K562 (cell line): Measurements from ENCODE around the gene SLC33A1. TPM values are rescaled to one million over a fixed set of nuclear protein-coding genes. Genes with fewer than 3 reads are reported as not detected.

ENCODE experiments used
- ATAC-seq: fragments of 200-7000 bp; cut with Tn5 transposase; 3 replicates; pipeline ENCODE4 v1.9.1; 2020; ENCODE audit warnings: moderate library complexity
- BruUV-seq: library from RNA; stranded (reverse); fragments of 400-500 nt; replicated peaks from 2 replicates; lab custom pipeline; 2021; lab: Mats Ljungman, UMichigan
- CTCF ChIA-PET: fragments of 300-600 bp; formaldehyde crosslinking; extraction: SDS; loops from one replicate; lab custom pipeline; 2021; ENCODE audit warnings: low intra/inter-chr PET ratio; lab: Yijun Ruan, JAX
- POLR2A ChIA-PET: fragments of 300-600, 350-650 bp; sonication (Branson Sonifier 250); formaldehyde crosslinking; extraction: SDS; loops from one replicate; lab custom pipeline; 2021; ENCODE audit warnings: antibody characterized with exemption, inconsistent platforms; lab: Yijun Ruan, JAX
- DNase-seq, 4 experiments: peaks; one replicate each; pipeline versions ENCODE4 v3.0.0 to v3.0.0-alpha.2; 2011 to 2018; ENCODE audit warnings: low spot score in 3 of 4, mixed read lengths in 3 of 4; ENCODE audit errors: extremely low read depth in 1 of 4
- FAIRE-seq: peaks from 2 replicates; lab custom pipeline; 2011; peaks lifted over from hg19 to GRCh38; lab: Jason Lieb, UNC
- H2AFZ ChIP-seq: 2 replicates; pipeline ENCODE4 v1.6.0; 2011; ENCODE audit warnings: low read depth, low read length, control low read depth, inconsistent platforms
- H3K27ac ChIP-seq: fragments of 200-600 bp; 3 replicates; pipeline ENCODE4 v1.8.0; 2011; ENCODE audit warnings: low read depth, mild to moderate bottlenecking, control low read depth, inconsistent platforms, low read length, moderate library complexity, mixed read lengths; ENCODE audit errors: extremely low read depth
- H3K27me3 ChIP-seq, 2 experiments: fragments of 300-600 bp in 1 of 2; 2 replicates in 1 of 2; 3 replicates in 1 of 2; pipeline versions ENCODE4 v1.6.0 to v1.8.0; 2011; ENCODE audit warnings: inconsistent platforms in 2 of 2, low read length in 2 of 2, mild to moderate bottlenecking in 1 of 2, mixed read lengths in 1 of 2, moderate library complexity in 1 of 2; ENCODE audit not compliant: control insufficient read depth in 2 of 2, insufficient read depth in 2 of 2
- H3K36me3 ChIP-seq: fragments of 300-600 bp; 3 replicates; pipeline ENCODE4 v1.8.0; 2011; ENCODE audit warnings: mild to moderate bottlenecking, low read length, inconsistent platforms; ENCODE audit not compliant: control insufficient read depth, insufficient read depth
- H3K4me1 ChIP-seq, 2 experiments: fragments of 200-600 bp in 1 of 2; replicated peaks in 1 of 2; 2 replicates in 1 of 2; 3 replicates in 1 of 2; pipeline versions ENCODE4 v1.5.1 to v1.8.0; 2011; ENCODE audit warnings: inconsistent platforms in 2 of 2, low read length in 2 of 2, mild to moderate bottlenecking in 1 of 2, mixed read lengths in 1 of 2, moderate library complexity in 1 of 2; ENCODE audit not compliant: control insufficient read depth in 2 of 2, insufficient read depth in 2 of 2
- H3K4me2 ChIP-seq: 2 replicates; pipeline ENCODE4 v1.6.1; 2011; ENCODE audit warnings: low read length, control low read depth, inconsistent platforms, mixed read lengths; ENCODE audit not compliant: insufficient read depth
- H3K4me3 ChIP-seq: fragments of 200-600 bp; sonication (generic), shearing (Covaris generic); 2 replicates; pipeline ENCODE4 v1.5.1; 2016; ENCODE audit warnings: control low read depth, inconsistent platforms
- H3K79me2 ChIP-seq: fragments of 200-600 bp; 3 replicates; pipeline ENCODE4 v1.8.0; 2011; ENCODE audit warnings: low read length, inconsistent platforms; ENCODE audit not compliant: control insufficient read depth, insufficient read depth
- H3K9ac ChIP-seq, 2 experiments: 2 replicates each; pipeline versions ENCODE4 v1.6.0 to v1.6.1; 2011; ENCODE audit warnings: low read depth in 2 of 2, low read length in 2 of 2, control low read depth in 1 of 2, inconsistent platforms in 1 of 2, mild to moderate bottlenecking in 1 of 2, mixed read lengths in 1 of 2; ENCODE audit not compliant: insufficient read depth in 1 of 2
- H3K9me1 ChIP-seq: one replicate; pipeline ENCODE4 v1.6.0; 2011; ENCODE audit warnings: inconsistent platforms, mild to moderate bottlenecking, low read length, moderate library complexity; ENCODE audit not compliant: control insufficient read depth, insufficient read depth
- H3K9me3 ChIP-seq: replicated peaks from 2 replicates; pipeline ENCODE4 v1.5.1; 2011; ENCODE audit warnings: low read depth, low read length, inconsistent platforms; ENCODE audit not compliant: control insufficient read depth, insufficient read depth
- H4K20me1 ChIP-seq: replicated peaks from 2 replicates; pipeline ENCODE4 v1.6.1; 2011; ENCODE audit warnings: low read length, inconsistent platforms, mixed read lengths; ENCODE audit not compliant: control insufficient read depth, insufficient read depth
- FOXJ2 ChIP-seq: fragments of 200-800 bp; sonication (Bioruptor generic); IDR thresholded peaks from 2 replicates; pipeline ENCODE4 v1.6.1; 2016; ENCODE audit warnings: missing genetic modification characterization, missing compliant biosample characterization
- ZBTB26 ChIP-seq: fragments of 450-650 bp; formaldehyde crosslinking; IDR thresholded peaks from 2 replicates; pipeline ENCODE4 v1.4.0; 2022; ENCODE audit warnings: missing genetic modification characterization
- WGBS: fragments of 100-300 bp; shearing (Covaris generic); methylation state at CpG from one replicate; pipeline ENCODE4 v1.1.6; 2016; ENCODE audit warnings: low coverage, mixed read lengths; ENCODE audit not compliant: insufficient coverage; ENCODE audit errors: missing lambda C conversion rate; 5-methylcytosine and 5-hydroxymethylcytosine counted together
- in situ Hi-C: fragments of 300-500 bp; cut with MboI; formaldehyde crosslinking; loops from 4 replicates; pipeline ENCODE4 v1.15.0; 2018; ENCODE audit warnings: inconsistent platforms, mixed read lengths
- intact Hi-C: fragments of 100-400 bp; cut with micrococcal nuclease; formaldehyde crosslinking; loops from 2 replicates; pipeline ENCODE4 v1.14.2; 2022
- polyA plus RNA-seq, 8 experiments: library from polyadenylated mRNA; depleted of rRNA in 4 of 8; stranded (reverse) in 5 of 8; unstranded in 3 of 8; fragments of >200 nt; fragmentation: Nextera tagmentation in 2 of 8; fragmentation: Illumina TruSeq in 1 of 8; extraction: Ambion mirVana in 2 of 8; extraction: Trizol in 1 of 8; gene quantifications; 2 replicates each; pipeline versions ENCODE4 v1.2.1 to v1.2.3, GENCODE V29; 2011 to 2014; ENCODE audit warnings: inconsistent platforms in 1 of 8, missing spikeins in 1 of 8
- total RNA-seq, 7 experiments: library from RNA; depleted of rRNA in 6 of 7; stranded (reverse); fragments of >200 nt in 6 of 7; fragmentation: Illumina TruSeq in 2 of 7; extraction: Trizol in 2 of 7; gene quantifications; 2 replicates each; pipeline versions ENCODE4 v1.2.1 to v1.2.3, GENCODE V29; 2011 to 2021; ENCODE audit warnings: low replicate concordance in 1 of 7
- TF ChIP-seq, protein P1 (sequence below): sonication (generic); formaldehyde crosslinking; IDR thresholded peaks from 2 replicates; pipeline ENCODE4 v1.8.1; 2023; ENCODE audit warnings: mild to moderate bottlenecking, missing genetic modification reagents
- TF ChIP-seq, protein P2 (sequence below): IDR thresholded peaks from 2 replicates; pipeline ENCODE4 v1.6.1; 2011; ENCODE audit warnings: borderline replicate concordance, low read depth, mild to moderate bottlenecking, moderate library complexity, low read length; ENCODE audit not compliant: insufficient read depth, poor library complexity, severe bottlenecking

SLC33A1 gene
- total and polyA plus RNA-seq, 9 of the 15 experiments (the other 6 are each of a cell fraction or from before 2014, with no cell fraction given), result 6.2 to 26.8 (median 19.6) TPM

GRCh38 chr3:155884292-155884691 lies 30.1 kb upstream of the SLC33A1 start:
- Histone ChIP-seq H3K4me1 (peaks cover 24% of the 10 kb centered on the region in 2 experiments; a peak in 4 of 5 replicates), H3K9me1 (no peaks in the 10 kb centered on the region)
- TF ChIP-seq, protein P1, sequence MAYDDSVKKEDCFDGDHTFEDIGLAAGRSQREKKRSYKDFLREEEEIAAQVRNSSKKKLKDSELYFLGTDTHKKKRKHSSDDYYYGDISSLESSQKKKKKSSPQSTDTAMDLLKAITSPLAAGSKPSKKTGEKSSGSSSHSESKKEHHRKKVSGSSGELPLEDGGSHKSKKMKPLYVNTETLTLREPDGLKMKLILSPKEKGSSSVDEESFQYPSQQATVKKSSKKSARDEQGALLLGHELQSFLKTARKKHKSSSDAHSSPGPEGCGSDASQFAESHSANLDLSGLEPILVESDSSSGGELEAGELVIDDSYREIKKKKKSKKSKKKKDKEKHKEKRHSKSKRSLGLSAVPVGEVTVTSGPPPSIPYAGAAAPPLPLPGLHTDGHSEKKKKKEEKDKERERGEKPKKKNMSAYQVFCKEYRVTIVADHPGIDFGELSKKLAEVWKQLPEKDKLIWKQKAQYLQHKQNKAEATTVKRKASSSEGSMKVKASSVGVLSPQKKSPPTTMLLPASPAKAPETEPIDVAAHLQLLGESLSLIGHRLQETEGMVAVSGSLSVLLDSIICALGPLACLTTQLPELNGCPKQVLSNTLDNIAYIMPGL (CRISPR knock-in tag), result no peak
- no peak for TF ChIP-seq FOXJ2
- no peak for TF ChIP-seq ZBTB26 (CRISPR knock-in tag)
- TF ChIP-seq, protein P2, sequence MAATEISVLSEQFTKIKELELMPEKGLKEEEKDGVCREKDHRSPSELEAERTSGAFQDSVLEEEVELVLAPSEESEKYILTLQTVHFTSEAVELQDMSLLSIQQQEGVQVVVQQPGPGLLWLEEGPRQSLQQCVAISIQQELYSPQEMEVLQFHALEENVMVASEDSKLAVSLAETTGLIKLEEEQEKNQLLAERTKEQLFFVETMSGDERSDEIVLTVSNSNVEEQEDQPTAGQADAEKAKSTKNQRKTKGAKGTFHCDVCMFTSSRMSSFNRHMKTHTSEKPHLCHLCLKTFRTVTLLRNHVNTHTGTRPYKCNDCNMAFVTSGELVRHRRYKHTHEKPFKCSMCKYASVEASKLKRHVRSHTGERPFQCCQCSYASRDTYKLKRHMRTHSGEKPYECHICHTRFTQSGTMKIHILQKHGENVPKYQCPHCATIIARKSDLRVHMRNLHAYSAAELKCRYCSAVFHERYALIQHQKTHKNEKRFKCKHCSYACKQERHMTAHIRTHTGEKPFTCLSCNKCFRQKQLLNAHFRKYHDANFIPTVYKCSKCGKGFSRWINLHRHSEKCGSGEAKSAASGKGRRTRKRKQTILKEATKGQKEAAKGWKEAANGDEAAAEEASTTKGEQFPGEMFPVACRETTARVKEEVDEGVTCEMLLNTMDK, result no peak
- TF ChIP-seq, all 486 proteins: peak for 0
- FAIRE-seq, result no peak
- no peak for DNase-seq
- Histone ChIP-seq H3K36me3 (peaks cover 2% of the 10 kb centered on the region; the same call in 1 of the 3 replicates), H4K20me1 (no peaks in the 10 kb centered on the region), H3K9me3 (no peaks in the 10 kb centered on the region), H2AFZ (no peak overlapping the region), H3K4me2 (no peak overlapping the region), H3K9ac (no peak overlapping the region), H3K27me3 (no peaks in the 10 kb centered on the region), H3K27ac (no peak overlapping the region), H3K79me2 (peaks cover 99% of the 10 kb centered on the region), H3K4me3 (no peak overlapping the region)
- ChIA-PET POLR2A (interaction anchor here (0.5 to 6.6 kb wide), 5 partner anchors 11 to 1039 kb away, joined by 3 to 64 read pairs (median 3); partner anchors contain the start of genes C3orf33 and GMPS), CTCF (no interaction called here)
- WGBS, result 58% methylated on average over 5 of the region's 7 CpGs
- no peak for ATAC-seq
- intact Hi-C loops, result no loop called here
- no TSS peak for BruUV-seq
- in situ Hi-C loops, result no loop called here
